ENCODE measurements around the gene CHCHD6.
A peak's percentile ranks its signal among the peaks of the same experiment; 100 is the strongest.

Gene CHCHD6

DNA sequence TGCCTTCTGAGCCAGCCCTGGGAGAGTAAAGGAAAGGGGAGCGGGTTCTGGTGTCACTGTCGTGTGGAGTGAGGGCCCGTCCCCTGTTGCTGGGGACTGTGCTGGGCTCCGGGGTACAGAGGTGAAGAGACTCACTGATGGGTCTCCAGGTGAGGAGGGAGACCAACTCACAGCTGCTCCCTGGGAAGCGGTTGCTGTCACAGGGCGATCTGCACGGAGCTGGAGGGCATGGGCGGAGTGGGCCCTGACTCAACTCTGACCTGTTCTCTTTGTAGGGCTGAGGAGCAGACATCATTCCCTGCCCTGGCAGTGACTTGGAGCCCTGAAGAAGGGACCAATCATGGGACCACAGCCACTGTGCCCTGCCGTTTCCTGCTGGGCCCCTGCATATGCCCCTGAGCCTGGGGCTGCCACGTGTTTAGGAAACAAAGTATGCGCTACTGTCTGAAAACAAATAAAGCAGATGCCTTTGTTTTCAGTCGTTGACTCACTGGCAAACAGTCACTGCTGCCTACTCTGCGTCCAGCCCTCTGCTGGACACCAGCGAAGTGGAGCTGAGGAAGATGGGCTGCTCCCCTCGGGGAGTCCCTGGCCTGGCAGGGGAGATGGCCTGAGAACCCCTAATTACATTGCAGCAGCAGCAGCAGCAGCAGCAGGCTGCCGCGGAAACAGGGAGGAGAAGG lies 256.0 kb downstream of the CHCHD6 start:
- peak overlapping the region; percentile 83 for H3K18ac ChIP-seq (ENCODE audit: low read length)
- H3K4me3 ChIP-seq (ENCODE audit: low read length in 2 of 2) = no peak overlapping the region
- no peaks in the 10 kb centered on the region for H3K79me1 ChIP-seq (ENCODE audit: low read depth, low read length)
- no peak overlapping the region for H3K4ac ChIP-seq (ENCODE audit: low read length)
- H3K14ac ChIP-seq (ENCODE audit: low read length) = peak overlapping the region; percentile 95
- peak overlapping the region; percentile 72 for H2AFZ ChIP-seq (ENCODE audit: low read length)
- H3K27me3 ChIP-seq (ENCODE audit: control insufficient read depth in 3 of 3, insufficient read depth in 3 of 3, low read depth in 1 of 3, low read length in 3 of 3) = no peaks in the 10 kb centered on the region
- H2BK12ac ChIP-seq (ENCODE audit: low read length) = no peak overlapping the region
- no peak overlapping the region for H3K27ac ChIP-seq (replicated peaks; ENCODE audit: low read length)
- peak overlapping the region; percentile 42 for H2BK5ac ChIP-seq (ENCODE audit: low read length)
- peak overlapping the region; percentile 68 for H3K9ac ChIP-seq (ENCODE audit: low read depth, low read length, poor library complexity)
- peaks cover 11 to 13% of the 10 kb centered on the region in 2 donors for H3K4me1 ChIP-seq (ENCODE audit: control insufficient read depth in 2 of 2, insufficient read depth in 1 of 2, low read depth in 1 of 2, low read length in 2 of 2)
- no peak for DNase-seq (ENCODE audit: low spot score)
- H3K23ac ChIP-seq (ENCODE audit: low read depth, low read length, poor library complexity) = peak overlapping the region; percentile 73
- H3K4me2 ChIP-seq (ENCODE audit: insufficient read depth, low read length, poor library complexity, severe bottlenecking) = no peak overlapping the region
- H2BK15ac ChIP-seq (ENCODE audit: low read length) = peak overlapping the region; percentile 19
- peak overlapping the region; percentile 74 for H2AK5ac ChIP-seq (ENCODE audit: low read depth, low read length)
- peak overlapping the region; percentile 43 for H2BK120ac ChIP-seq (ENCODE audit: low read depth, low read length)
- peak overlapping the region; percentile 61 for H4K91ac ChIP-seq (ENCODE audit: low read depth, low read length, poor library complexity)
- H4K8ac ChIP-seq (ENCODE audit: low read depth, low read length) = peak overlapping the region; percentile 43
- H3K9me3 ChIP-seq (replicated peaks in 1 of 2; ENCODE audit: control insufficient read depth in 2 of 2, insufficient read depth in 1 of 2, low read depth in 1 of 2, low read length in 2 of 2) = peaks cover 0 to 2% of the 10 kb centered on the region in 2 donors
- H3K36me3 ChIP-seq (replicated peaks in 1 of 2; ENCODE audit: control insufficient read depth in 2 of 2, insufficient read depth in 2 of 2, low read length in 2 of 2) = no peaks in the 10 kb centered on the region
- no CpG with 5 or more reads among the region's 17 CpGs for WGBS, 2 donors (ENCODE audit: extremely low coverage in 2 of 2, insufficient read length in 2 of 2, insufficient replicate concordance in 1 of 2)

GRCh38 chr3:126960604-126960995 lies 256.6 kb downstream of the CHCHD6 start:
- peak overlapping the region; percentile 43 for H2BK120ac ChIP-seq (ENCODE audit: low read depth, low read length)
- H2BK5ac ChIP-seq (ENCODE audit: low read length) = peak overlapping the region; percentile 42
- no peak overlapping the region for H3K23ac ChIP-seq (ENCODE audit: low read depth, low read length, poor library complexity)
- peak overlapping the region; percentile 74 for H2AK5ac ChIP-seq (ENCODE audit: low read depth, low read length)
- peaks cover 0 to 2% of the 10 kb centered on the region in 2 donors for H3K9me3 ChIP-seq (replicated peaks in 1 of 2; ENCODE audit: control insufficient read depth in 2 of 2, insufficient read depth in 1 of 2, low read depth in 1 of 2, low read length in 2 of 2)
- H3K4me3 ChIP-seq (ENCODE audit: low read length in 2 of 2) = no peak overlapping the region
- H3K27me3 ChIP-seq (ENCODE audit: control insufficient read depth in 3 of 3, insufficient read depth in 3 of 3, low read depth in 1 of 3, low read length in 3 of 3) = no peaks in the 10 kb centered on the region
- peak overlapping the region; percentile 19 for H2BK15ac ChIP-seq (ENCODE audit: low read length)
- DNase-seq (ENCODE audit: low spot score) = no peak
- H3K4me2 ChIP-seq (ENCODE audit: insufficient read depth, low read length, poor library complexity, severe bottlenecking) = no peak overlapping the region
- WGBS, 2 donors (ENCODE audit: extremely low coverage in 2 of 2, insufficient read length in 2 of 2, insufficient replicate concordance in 1 of 2) = no CpG with 5 or more reads among the region's 17 CpGs
- no peaks in the 10 kb centered on the region for H3K79me1 ChIP-seq (ENCODE audit: low read depth, low read length)
- peak overlapping the region; percentile 61 for H4K91ac ChIP-seq (ENCODE audit: low read depth, low read length, poor library complexity)
- peaks cover 11 to 13% of the 10 kb centered on the region in 2 donors for H3K4me1 ChIP-seq (ENCODE audit: control insufficient read depth in 2 of 2, insufficient read depth in 1 of 2, low read depth in 1 of 2, low read length in 2 of 2)
- H3K18ac ChIP-seq (ENCODE audit: low read length) = peak overlapping the region; percentile 82
- peak overlapping the region; percentile 95 for H3K14ac ChIP-seq (ENCODE audit: low read length)
- H3K36me3 ChIP-seq (replicated peaks in 1 of 2; ENCODE audit: control insufficient read depth in 2 of 2, insufficient read depth in 2 of 2, low read length in 2 of 2) = no peaks in the 10 kb centered on the region
- peak overlapping the region; percentile 68 for H3K9ac ChIP-seq (ENCODE audit: low read depth, low read length, poor library complexity)
- no peak overlapping the region for H3K27ac ChIP-seq (replicated peaks; ENCODE audit: low read length)
- H4K8ac ChIP-seq (ENCODE audit: low read depth, low read length) = peak overlapping the region; percentile 43
- peak overlapping the region; percentile 72 for H2AFZ ChIP-seq (ENCODE audit: low read length)
- H3K4ac ChIP-seq (ENCODE audit: low read length) = no peak overlapping the region
- H2BK12ac ChIP-seq (ENCODE audit: low read length) = no peak overlapping the region

- Histone ChIP-seq H3K18ac (ENCODE audit: low read length) (no peak overlapping the region), H2BK15ac (ENCODE audit: low read length) (no peak overlapping the region), H3K9ac (ENCODE audit: low read depth, low read length, poor library complexity) (no peak overlapping the region), H2AK5ac (ENCODE audit: low read depth, low read length) (no peak overlapping the region), H4K91ac (ENCODE audit: low read depth, low read length, poor library complexity) (no peak overlapping the region), H2AFZ (ENCODE audit: low read length) (no peak overlapping the region), H4K8ac (ENCODE audit: low read depth, low read length) (no peak overlapping the region), H3K23ac (ENCODE audit: low read depth, low read length, poor library complexity) (no peak overlapping the region), H3K27ac (replicated peaks; ENCODE audit: low read length) (no peak overlapping the region), H3K4ac (ENCODE audit: low read length) (no peak overlapping the region), H3K4me1 (ENCODE audit: control insufficient read depth in 2 of 2, insufficient read depth in 1 of 2, low read depth in 1 of 2, low read length in 2 of 2) (peaks cover 11 to 13% of the 10 kb centered on the region in 2 donors), H3K9me3 (replicated peaks in 1 of 2; ENCODE audit: control insufficient read depth in 2 of 2, insufficient read depth in 1 of 2, low read depth in 1 of 2, low read length in 2 of 2) (peaks cover 0 to 2% of the 10 kb centered on the region in 2 donors), H3K14ac (ENCODE audit: low read length) (no peak overlapping the region), H3K4me2 (ENCODE audit: insufficient read depth, low read length, poor library complexity, severe bottlenecking) (no peak overlapping the region), H2BK12ac (ENCODE audit: low read length) (no peak overlapping the region), H3K4me3 (ENCODE audit: low read length in 2 of 2) (no peak overlapping the region), H2BK120ac (ENCODE audit: low read depth, low read length) (no peak overlapping the region), H3K27me3 (ENCODE audit: control insufficient read depth in 3 of 3, insufficient read depth in 3 of 3, low read depth in 1 of 3, low read length in 3 of 3) (no peaks in the 10 kb centered on the region), H3K79me1 (ENCODE audit: low read depth, low read length) (no peaks in the 10 kb centered on the region), H3K36me3 (replicated peaks in 1 of 2; ENCODE audit: control insufficient read depth in 2 of 2, insufficient read depth in 2 of 2, low read length in 2 of 2) (no peaks in the 10 kb centered on the region), H2BK5ac (ENCODE audit: low read length) (no peak overlapping the region)
- no CpG with 5 or more reads among the region's 8 CpGs for WGBS, 2 donors (ENCODE audit: extremely low coverage in 2 of 2, insufficient read length in 2 of 2, insufficient replicate concordance in 1 of 2)
- DNase-seq (ENCODE audit: low spot score) = no peak
Measured at GRCh38 chr3:126961191-126961790, 257.3 kb downstream of the CHCHD6 start.

- Histone ChIP-seq H3K4ac (ENCODE audit: low read length) (no peak overlapping the region), H3K9me3 (replicated peaks in 1 of 2; ENCODE audit: control insufficient read depth in 2 of 2, insufficient read depth in 1 of 2, low read depth in 1 of 2, low read length in 2 of 2) (peaks cover 0 to 2% of the 10 kb centered on the region in 2 donors), H2BK12ac (ENCODE audit: low read length) (peak overlapping the region; percentile 30), H2AK5ac (ENCODE audit: low read depth, low read length) (no peak overlapping the region), H2BK15ac (ENCODE audit: low read length) (no peak overlapping the region), H3K4me3 (ENCODE audit: low read length in 2 of 2) (no peak overlapping the region), H2AFZ (ENCODE audit: low read length) (no peak overlapping the region), H2BK120ac (ENCODE audit: low read depth, low read length) (no peak overlapping the region), H3K27me3 (ENCODE audit: control insufficient read depth in 3 of 3, insufficient read depth in 3 of 3, low read depth in 1 of 3, low read length in 3 of 3) (no peaks in the 10 kb centered on the region), H3K14ac (ENCODE audit: low read length) (no peak overlapping the region), H3K23ac (ENCODE audit: low read depth, low read length, poor library complexity) (no peak overlapping the region), H3K9ac (ENCODE audit: low read depth, low read length, poor library complexity) (no peak overlapping the region), H3K18ac (ENCODE audit: low read length) (peak overlapping the region; percentile 87), H3K27ac (replicated peaks; ENCODE audit: low read length) (no peak overlapping the region), H4K8ac (ENCODE audit: low read depth, low read length) (no peak overlapping the region), H4K91ac (ENCODE audit: low read depth, low read length, poor library complexity) (no peak overlapping the region), H3K79me1 (ENCODE audit: low read depth, low read length) (no peaks in the 10 kb centered on the region), H3K4me2 (ENCODE audit: insufficient read depth, low read length, poor library complexity, severe bottlenecking) (no peak overlapping the region), H3K4me1 (ENCODE audit: control insufficient read depth in 2 of 2, insufficient read depth in 1 of 2, low read depth in 1 of 2, low read length in 2 of 2) (peaks cover 11 to 13% of the 10 kb centered on the region in 2 donors), H3K36me3 (replicated peaks in 1 of 2; ENCODE audit: control insufficient read depth in 2 of 2, insufficient read depth in 2 of 2, low read length in 2 of 2) (no peaks in the 10 kb centered on the region), H2BK5ac (ENCODE audit: low read length) (peak overlapping the region; percentile 29)
- no peak for DNase-seq (ENCODE audit: low spot score)
- WGBS, 2 donors (ENCODE audit: extremely low coverage in 2 of 2, insufficient read length in 2 of 2, insufficient replicate concordance in 1 of 2) = no CpG with 5 or more reads among the region's 11 CpGs
Measured at GRCh38 chr3:126961791-126962461, 257.9 kb downstream of the CHCHD6 start.
